PC-9 (cell line): ENCODE measurements around the gene AOAH. TPM values are rescaled to one million over a fixed set of nuclear protein-coding genes. Genes with fewer than 3 reads are reported as not detected.

Experiments
- BruUV-seq: library from RNA; stranded (reverse); fragments of 400-500 nt; replicated peaks from 2 replicates; lab custom pipeline; 2021; lab: Mats Ljungman, UMichigan
- CTCF ChIA-PET: fragments of 300-600 bp; sonication (Branson Sonifier 250); formaldehyde crosslinking; loops from one replicate; lab custom pipeline; 2022; ENCODE audit warnings: antibody characterized with exemption; lab: Charles Lee
- POLR2A ChIA-PET: fragments of 300-600 bp; sonication (Branson Sonifier 250); formaldehyde crosslinking; loops from one replicate; lab custom pipeline; 2022; ENCODE audit warnings: antibody characterized with exemption; ENCODE audit not compliant: unreplicated experiment; lab: Charles Lee
- DNase-seq, 2 experiments: peaks; one replicate each; pipeline versions ENCODE4 v3.0.0 to v3.0.0-alpha.2; 2015 to 2022; ENCODE audit warnings: mixed read lengths in 1 of 2
- H2AFZ ChIP-seq: fragments of 200-600 bp; sonication (generic); 2 replicates; pipeline ENCODE4 v1.8.1; 2017; ENCODE audit warnings: antibody characterized with exemption
- H3F3A ChIP-seq: fragments of 200-600 bp; sonication (generic); 2 replicates; pipeline ENCODE4 v1.8.1; 2017; ENCODE audit warnings: antibody characterized with exemption, mild to moderate bottlenecking, low read depth; ENCODE audit not compliant: insufficient read depth
- H3K27ac ChIP-seq: fragments of 200-600 bp; sonication (generic); 2 replicates; pipeline ENCODE4 v1.6.1; 2016; ENCODE audit warnings: mixed run types
- H3K27me3 ChIP-seq: fragments of 200-600 bp; sonication (generic); 2 replicates; pipeline ENCODE4 v1.6.1; 2016; ENCODE audit warnings: low read depth, mixed run types; ENCODE audit not compliant: insufficient read depth
- H3K36me3 ChIP-seq: fragments of 200-600 bp; sonication (generic); 2 replicates; pipeline ENCODE4 v1.6.1; 2016; ENCODE audit warnings: low read depth, mixed run types
- H3K4me1 ChIP-seq: fragments of 200-600 bp; sonication (generic); replicated peaks from 2 replicates; pipeline ENCODE4 v1.6.1; 2016; ENCODE audit warnings: mixed run types; ENCODE audit not compliant: insufficient read depth
- H3K4me2 ChIP-seq: fragments of 200-600 bp; sonication (generic); 2 replicates; pipeline ENCODE4 v1.6.1; 2017; ENCODE audit warnings: mixed run types
- H3K4me3 ChIP-seq: fragments of 200-600 bp; sonication (generic); 2 replicates; pipeline ENCODE4 v1.6.1; 2016; ENCODE audit warnings: mixed run types
- H3K79me2 ChIP-seq: fragments of 200-600 bp; sonication (generic); 2 replicates; pipeline ENCODE4 v1.6.1; 2017; ENCODE audit warnings: low read depth, mixed run types
- H3K9me2 ChIP-seq: fragments of 200-600 bp; sonication (generic); 2 replicates; pipeline ENCODE4 v1.8.1; 2017; ENCODE audit warnings: mild to moderate bottlenecking; ENCODE audit not compliant: insufficient read depth
- H3K9me3 ChIP-seq: fragments of 200-600 bp; sonication (generic); 2 replicates; pipeline ENCODE4 v1.8.1; 2016; ENCODE audit warnings: low read depth; ENCODE audit not compliant: insufficient read depth
- H4K20me1 ChIP-seq: fragments of 200-600 bp; sonication (generic); 2 replicates; pipeline ENCODE4 v1.8.1; 2017; ENCODE audit not compliant: insufficient read depth
- EZH2 ChIP-seq: fragments of 200-600 bp; sonication (generic); IDR thresholded peaks from 2 replicates; pipeline ENCODE4 v1.8.0; 2017; ENCODE audit warnings: antibody characterized with exemption, low read depth
- intact Hi-C: fragments of 100-400 bp; cut with micrococcal nuclease; formaldehyde crosslinking; loops from one replicate; pipeline ENCODE4 v1.10.0; 2022; ENCODE audit not compliant: unreplicated experiment
- total RNA-seq: library from RNA; stranded (reverse); gene quantifications from 2 replicates; pipeline ENCODE4 v1.2.3, GENCODE V29; 2021
- TF ChIP-seq, protein P1 (sequence below): fragments of 200-600 bp; sonication (generic); conservative IDR thresholded peaks from 2 replicates; pipeline ENCODE4 v1.6.1; 2017; ENCODE audit warnings: mixed run types, antibody characterized with exemption, mild to moderate bottlenecking, moderate library complexity

Gene AOAH
- total RNA-seq, 1 experiment from 2014 or later = not detected

DNA sequence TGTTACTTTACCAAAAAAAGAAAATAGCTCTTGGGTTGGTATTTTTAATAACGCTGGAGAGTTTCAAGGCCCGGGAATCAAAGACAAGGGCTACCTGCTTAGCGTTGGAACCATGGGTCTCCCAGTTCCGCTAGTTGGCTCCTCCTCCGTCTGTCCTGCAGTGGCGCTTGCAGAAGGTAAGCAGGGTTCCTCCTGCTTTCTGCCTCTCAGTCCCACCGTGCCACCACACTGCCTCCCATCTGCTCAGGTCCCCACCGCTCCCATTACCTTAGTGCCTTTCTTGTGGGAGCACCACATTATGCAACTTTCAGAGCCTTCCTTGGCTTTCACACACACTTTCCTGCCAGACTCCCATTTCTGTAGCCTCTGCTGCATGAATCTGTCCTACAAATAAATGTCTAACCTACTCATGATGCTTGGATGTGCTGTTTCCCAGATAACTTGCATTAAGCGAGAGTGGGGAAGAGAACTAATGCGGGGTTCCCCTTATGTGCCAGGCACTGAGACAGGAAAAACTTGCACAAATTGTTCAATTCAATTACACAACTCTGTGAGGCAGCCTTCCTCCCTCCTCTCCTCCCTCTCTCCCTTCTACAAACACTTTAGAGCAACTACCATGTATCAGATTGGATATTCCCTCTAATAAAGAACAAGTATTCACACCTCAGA, 124.5 kb downstream of the AOAH start:
- no TSS peak for BruUV-seq
- Histone ChIP-seq H3K36me3 (no peaks in the 10 kb centered on the region), H3K79me2 (no peaks in the 10 kb centered on the region), H2AFZ (no peak overlapping the region), H3K4me1 (no peaks in the 10 kb centered on the region), H4K20me1 (no peaks in the 10 kb centered on the region), H3K4me2 (no peak overlapping the region), H3K27me3 (peaks cover 51% of the 10 kb centered on the region; the same call in 1 of the 2 replicates), H3K9me3 (no peaks in the 10 kb centered on the region), H3F3A (no peaks in the 10 kb centered on the region), H3K9me2 (no peaks in the 10 kb centered on the region), H3K4me3 (no peak overlapping the region), H3K27ac (no peak overlapping the region)
- no peak for DNase-seq
- ChIA-PET POLR2A (no interaction called here), CTCF (no interaction called here)
- intact Hi-C loops = no loop called here
- TF ChIP-seq EZH2 = no peak

DNA sequence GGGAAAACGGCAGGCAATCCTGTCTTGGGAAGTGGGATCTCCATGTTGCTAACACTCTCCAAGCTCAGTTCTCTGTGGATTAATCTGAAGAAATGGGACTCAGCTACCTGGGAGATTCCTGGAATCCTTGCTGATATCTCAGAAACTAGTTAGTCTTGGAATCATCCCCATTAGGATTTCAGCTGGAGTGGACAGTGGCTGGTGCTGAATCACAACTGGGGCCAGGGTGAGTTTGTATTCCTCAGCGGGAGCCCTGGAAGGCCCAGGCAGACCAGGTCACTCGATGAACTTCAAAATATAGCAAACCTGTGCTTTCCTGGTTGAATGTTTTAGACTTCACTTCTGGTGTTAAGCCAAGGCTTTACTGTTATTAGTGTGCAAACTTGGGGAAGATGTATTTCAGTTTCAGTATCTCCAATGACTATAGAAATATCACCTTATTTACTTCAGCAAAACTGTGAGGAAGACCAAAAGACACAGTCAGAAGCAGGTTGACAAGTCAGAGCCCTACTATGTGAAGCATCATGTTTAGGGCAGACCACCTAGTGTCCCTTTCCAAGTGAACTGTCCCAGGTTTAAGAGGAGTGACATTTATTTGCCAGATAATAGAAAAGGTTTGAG, 126.1 kb downstream of the AOAH start:
- no peaks in the 10 kb centered on the region for H3K4me1 ChIP-seq
- DNase-seq = no peak
- no peaks in the 10 kb centered on the region for H3K79me2 ChIP-seq
- H3K9me3 ChIP-seq = no peaks in the 10 kb centered on the region
- no peaks in the 10 kb centered on the region for H3F3A ChIP-seq
- H3K27me3 ChIP-seq = peaks cover 36% of the 10 kb centered on the region; the same call in 1 of the 2 replicates
- H3K4me2 ChIP-seq = no peak overlapping the region
- intact Hi-C loops = no loop called here
- H3K36me3 ChIP-seq = no peaks in the 10 kb centered on the region
- H3K9me2 ChIP-seq = no peaks in the 10 kb centered on the region
- TF ChIP-seq EZH2 = no peak
- TF ChIP-seq, protein P1, sequence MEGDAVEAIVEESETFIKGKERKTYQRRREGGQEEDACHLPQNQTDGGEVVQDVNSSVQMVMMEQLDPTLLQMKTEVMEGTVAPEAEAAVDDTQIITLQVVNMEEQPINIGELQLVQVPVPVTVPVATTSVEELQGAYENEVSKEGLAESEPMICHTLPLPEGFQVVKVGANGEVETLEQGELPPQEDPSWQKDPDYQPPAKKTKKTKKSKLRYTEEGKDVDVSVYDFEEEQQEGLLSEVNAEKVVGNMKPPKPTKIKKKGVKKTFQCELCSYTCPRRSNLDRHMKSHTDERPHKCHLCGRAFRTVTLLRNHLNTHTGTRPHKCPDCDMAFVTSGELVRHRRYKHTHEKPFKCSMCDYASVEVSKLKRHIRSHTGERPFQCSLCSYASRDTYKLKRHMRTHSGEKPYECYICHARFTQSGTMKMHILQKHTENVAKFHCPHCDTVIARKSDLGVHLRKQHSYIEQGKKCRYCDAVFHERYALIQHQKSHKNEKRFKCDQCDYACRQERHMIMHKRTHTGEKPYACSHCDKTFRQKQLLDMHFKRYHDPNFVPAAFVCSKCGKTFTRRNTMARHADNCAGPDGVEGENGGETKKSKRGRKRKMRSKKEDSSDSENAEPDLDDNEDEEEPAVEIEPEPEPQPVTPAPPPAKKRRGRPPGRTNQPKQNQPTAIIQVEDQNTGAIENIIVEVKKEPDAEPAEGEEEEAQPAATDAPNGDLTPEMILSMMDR = no peak
- no peak overlapping the region for H3K27ac ChIP-seq
- ChIA-PET POLR2A (no interaction called here), CTCF (no interaction called here)
- no peak overlapping the region for H2AFZ ChIP-seq
- no TSS peak for BruUV-seq
- H4K20me1 ChIP-seq = no peaks in the 10 kb centered on the region
- H3K4me3 ChIP-seq = no peak overlapping the region

DNA sequence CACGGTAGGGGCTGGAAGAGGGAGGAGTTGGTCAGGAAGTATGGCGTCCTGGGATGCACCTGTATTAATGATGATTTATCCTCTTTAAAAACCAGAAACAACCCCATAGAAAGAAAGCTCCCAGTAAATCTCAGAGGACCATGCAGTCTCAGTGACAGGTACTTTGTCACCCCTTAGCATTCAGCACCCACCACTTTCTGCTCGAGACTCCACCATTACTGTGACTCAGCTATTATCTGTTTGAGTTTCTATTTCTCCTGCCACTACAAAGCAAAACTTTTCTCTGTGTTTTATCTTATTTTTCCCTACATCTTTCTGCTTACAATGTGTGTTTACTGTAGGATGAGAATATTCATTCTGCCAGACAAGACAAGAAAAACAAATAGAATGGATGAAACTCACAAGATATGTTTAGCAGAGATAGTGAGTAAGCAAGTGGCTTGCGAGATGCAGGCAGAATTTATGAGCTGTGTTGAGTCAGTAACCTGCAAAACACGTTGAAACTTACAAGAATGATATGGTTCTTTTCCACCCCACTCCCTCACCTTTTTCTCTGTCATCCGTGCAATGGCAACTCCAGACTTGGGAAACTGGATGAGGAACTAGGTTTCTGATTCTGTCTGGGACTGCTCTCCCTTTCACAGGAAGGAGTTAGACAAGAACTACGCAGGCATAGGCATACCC, 127.1 kb downstream of the AOAH start:
- intact Hi-C loops = no loop called here
- Histone ChIP-seq H3K27me3 (peaks cover 35% of the 10 kb centered on the region; the same call in 1 of the 2 replicates), H3K4me3 (no peak overlapping the region), H3K27ac (no peak overlapping the region), H3K36me3 (no peaks in the 10 kb centered on the region), H3F3A (no peaks in the 10 kb centered on the region), H4K20me1 (no peaks in the 10 kb centered on the region), H3K79me2 (no peaks in the 10 kb centered on the region), H3K4me2 (no peak overlapping the region), H3K4me1 (no peaks in the 10 kb centered on the region), H2AFZ (no peak overlapping the region), H3K9me2 (no peaks in the 10 kb centered on the region), H3K9me3 (no peaks in the 10 kb centered on the region)
- DNase-seq = no peak
- TF ChIP-seq, protein P1 = no peak
- no peak for TF ChIP-seq EZH2
- no TSS peak for BruUV-seq
- CTCF ChIA-PET = interaction anchor here (0.6 kb wide), 1 partner anchor 141 kb away, joined by 10 read pairs; no protein-coding TSS in a partner anchor
- POLR2A ChIA-PET = no interaction called here
